Lower leg skin (tissue), 4 donors: ENCODE results near the gene PRKCH. TPM values are rescaled to one million over a fixed set of nuclear protein-coding genes. Genes with fewer than 3 reads are reported as not detected.

Experiments used
- DNase-seq, 2 donors: peaks; one replicate each; pipeline ENCODE4 v3.0.0-alpha.2; 2019; ENCODE audit warnings: low spot score in 2 of 2
- H3K4me3 ChIP-seq: fragments of 200-600 bp; sonication (generic); 2 replicates; pipeline ENCODE4 v1.5.1; 2017; ENCODE audit warnings: mild to moderate bottlenecking, low read depth; ENCODE audit not compliant: poor library complexity, severe bottlenecking
- CTCF ChIP-seq, 3 donors: fragments of 450-650 bp; IDR thresholded peaks; one replicate each; pipeline ENCODE4 v1.5.1; 2016; ENCODE audit warnings: antibody characterized with exemption in 3 of 3, mild to moderate bottlenecking in 3 of 3, moderate library complexity in 2 of 3
- POLR2A ChIP-seq, 2 donors: fragments of 450-650 bp; IDR thresholded peaks; one replicate each; pipeline ENCODE4 v1.6.1; 2016 to 2017; ENCODE audit warnings: antibody characterized with exemption in 2 of 2, mild to moderate bottlenecking in 1 of 2, moderate library complexity in 1 of 2
- WGBS, 2 donors: methylation state at CpG; one replicate each; pipeline ENCODE4 v1.1.5; 2018; 5-methylcytosine and 5-hydroxymethylcytosine counted together
- intact Hi-C: fragments of 100-400 bp; cut with DNase I; formaldehyde crosslinking; loops from one replicate; pipeline ENCODE4 v1.15.0; 2023; ENCODE audit warnings: low total_unique reads
- total RNA-seq, 4 donors: library from RNA; depleted of rRNA; stranded (reverse); fragments of >200 nt; gene quantifications; one replicate each; pipeline ENCODE4 v1.1.0, GENCODE V29; 2016

The PRKCH gene
- total RNA-seq, 4 donors from 2014 or later = 57.3 to 103 (median 66.7) TPM

DNA sequence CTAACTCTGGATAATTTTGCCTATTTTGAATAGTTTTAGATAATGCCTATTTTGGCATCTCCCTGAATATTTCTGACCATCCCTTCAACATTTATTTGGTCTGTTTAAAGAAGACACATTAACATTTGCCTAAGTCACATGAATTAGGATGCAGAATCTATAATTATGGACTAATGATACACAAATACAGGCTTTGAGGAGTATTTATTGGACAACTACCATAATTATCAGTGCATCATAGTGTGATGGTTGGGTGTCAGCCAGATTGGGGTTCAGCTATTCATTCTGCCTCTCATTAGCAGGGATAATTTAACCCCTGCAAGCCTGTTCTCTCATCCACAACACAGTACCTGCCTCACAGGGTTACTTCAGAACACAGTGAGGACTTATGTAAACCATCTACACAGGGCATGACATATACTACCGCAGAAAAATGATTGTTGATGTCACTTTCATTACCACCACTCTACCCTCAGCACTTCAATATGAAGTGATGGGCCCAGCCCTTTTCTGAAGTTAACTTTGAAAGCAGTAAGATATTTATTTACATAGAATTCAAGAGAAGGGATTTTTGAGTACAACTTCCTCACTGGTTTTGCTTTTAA lies 14.4 kb downstream of the PRKCH start:
- no peak for DNase-seq
- no peak for TF ChIP-seq CTCF (IDR thresholded peaks at IDR 0.05)
- H3K4me3 ChIP-seq = no peak overlapping the region
- intact Hi-C loops = no loop called here
- 92 to 96% methylated on average over 1 of the region's 1 CpG for WGBS, 2 donors

GRCh38 chr14:61337893-61338292 lies 16.5 kb downstream of the PRKCH start:
- H3K4me3 ChIP-seq = no peak overlapping the region
- 77 to 85% methylated on average over 4 of the region's 4 CpGs for WGBS, 2 donors
- TF ChIP-seq POLR2A (IDR thresholded peaks at IDR 0.05) = no peak
- no peak for TF ChIP-seq CTCF (IDR thresholded peaks at IDR 0.05)
- DNase-seq = no peak
- intact Hi-C loops = no loop called here

DNA sequence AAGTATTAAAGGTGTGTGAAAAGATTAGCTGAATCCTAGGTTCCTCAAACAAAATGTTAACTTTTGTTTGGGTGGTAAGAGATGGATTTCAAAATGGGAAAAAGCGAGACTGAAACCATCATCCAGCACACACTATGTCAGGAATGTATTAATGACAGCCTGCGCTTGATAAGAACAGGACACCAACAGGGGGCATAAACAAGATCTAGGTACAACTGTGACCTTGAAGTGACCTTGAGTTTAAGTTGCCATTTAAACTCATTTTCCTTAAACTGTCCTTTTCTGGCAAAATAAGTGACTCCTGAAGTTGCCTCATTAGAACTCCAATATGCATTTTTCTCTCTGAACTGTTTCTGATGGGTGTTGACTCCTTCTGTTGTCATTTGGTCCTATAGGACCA lies 17.1 kb downstream of the PRKCH start:
- intact Hi-C loops = no loop called here
- no peak for DNase-seq
- TF ChIP-seq CTCF (IDR thresholded peaks at IDR 0.05) = no peak
- no peak for TF ChIP-seq POLR2A (IDR thresholded peaks at IDR 0.05)
- 92 to 96% methylated on average over 2 of the region's 2 CpGs for WGBS, 2 donors
- no peak overlapping the region for H3K4me3 ChIP-seq

DNA sequence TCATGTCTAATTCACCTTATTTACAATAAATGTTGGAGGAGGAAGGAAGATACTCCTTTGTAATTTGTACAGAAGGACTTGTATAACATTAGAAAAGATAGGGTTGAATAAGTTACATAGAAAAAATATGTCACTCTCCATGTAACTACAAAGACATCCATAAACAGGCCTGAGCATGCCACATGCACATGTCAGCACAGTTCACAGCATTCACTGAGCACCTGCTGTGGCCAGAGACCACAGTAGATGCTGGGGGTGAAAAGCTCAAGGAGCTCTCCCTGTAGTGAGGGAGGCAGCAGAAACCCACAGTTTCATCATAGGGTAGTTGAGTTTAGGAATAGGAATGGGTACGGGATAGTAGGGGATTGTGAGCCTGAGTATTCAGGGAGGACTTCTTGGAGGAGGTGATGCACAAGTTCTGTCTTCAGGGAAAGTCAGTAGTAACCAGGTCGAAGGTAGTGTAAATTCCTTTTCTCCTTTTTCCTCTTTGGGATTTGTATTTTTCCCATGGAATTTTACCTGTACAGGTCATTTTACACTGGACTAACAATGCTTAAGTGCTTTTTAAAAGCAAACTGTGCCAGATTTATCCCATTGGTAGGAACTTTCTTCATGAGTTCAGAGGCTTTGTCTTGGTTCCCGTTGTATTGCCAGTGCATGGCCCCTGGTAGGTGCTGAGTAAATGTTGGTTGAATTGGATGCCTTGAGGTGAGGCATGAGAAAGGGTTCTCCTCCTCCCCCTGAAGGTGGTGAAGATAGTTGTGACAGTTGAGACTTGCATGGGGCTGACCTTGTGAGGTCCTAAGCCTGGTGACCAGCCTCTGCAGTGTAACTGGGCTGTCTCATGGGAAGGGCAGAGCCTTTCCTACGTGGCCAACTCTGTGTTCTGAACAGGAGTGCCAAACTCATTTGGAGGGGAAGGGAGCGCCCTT lies 20.2 kb downstream of the PRKCH start:
- DNase-seq = no peak
- WGBS, 2 donors = 70% methylated on average over 5 of the region's 5 CpGs
- H3K4me3 ChIP-seq = no peak overlapping the region
- TF ChIP-seq CTCF (IDR thresholded peaks at IDR 0.05) (no peak), POLR2A (IDR thresholded peaks at IDR 0.05) (no peak)
- intact Hi-C loops = no loop called here

GRCh38 chr14:61342486-61342885 lies 21.1 kb downstream of the PRKCH start:
- intact Hi-C loops = no loop called here
- TF ChIP-seq CTCF (IDR thresholded peaks at IDR 0.05) (no peak), POLR2A (IDR thresholded peaks at IDR 0.05) (no peak)
- DNase-seq = no peak
- H3K4me3 ChIP-seq = no peak overlapping the region
- 65 to 78% methylated on average over 5 of the region's 5 CpGs for WGBS, 2 donors
